CD4-positive, CD25-positive, alpha-beta regulatory T cell (primary cell): ENCODE data around the gene IL11. TPM values are rescaled to one million over a fixed set of nuclear protein-coding genes. Genes with fewer than 3 reads are reported as not detected.
"Not testable (repeated sequence)": the region's sequence is repeated elsewhere in the genome, so short reads cannot be mapped to it uniquely, and the experiment has no call there.

Source experiments
- ATAC-seq, 2 donors: fragments of 150-1000 bp; cut with Tn5 transposase; one replicate each; pipeline ENCODE4 v1.10.0; 2021; ENCODE audit warnings: low read depth in 2 of 2, moderate number of reproducible peaks in 2 of 2, moderate library complexity in 1 of 2
- DNase-seq, 3 donors: peaks; one replicate each; pipeline versions ENCODE4 v3.0.0 to v3.0.0-alpha.2; 2012 to 2022; ENCODE audit warnings: mixed read lengths in 1 of 3
- H3K27ac ChIP-seq: one replicate; pipeline ENCODE4 v1.7.0; 2013; ENCODE audit warnings: mild to moderate bottlenecking, low read length; ENCODE audit not compliant: insufficient read depth, poor library complexity, severe bottlenecking
- H3K27me3 ChIP-seq: one replicate; pipeline ENCODE4 v1.7.0; 2013; ENCODE audit warnings: low read length; ENCODE audit not compliant: control insufficient read depth, insufficient read depth
- H3K36me3 ChIP-seq: one replicate; pipeline ENCODE4 v1.7.0; 2013; ENCODE audit warnings: mild to moderate bottlenecking, low read length, moderate library complexity; ENCODE audit not compliant: control insufficient read depth, insufficient read depth
- H3K4me1 ChIP-seq: 2 replicates; pipeline ENCODE4 v1.7.0; 2013; ENCODE audit warnings: mild to moderate bottlenecking, low read length; ENCODE audit not compliant: insufficient read depth, control insufficient read depth, poor library complexity, severe bottlenecking
- H3K4me3 ChIP-seq: one replicate; pipeline ENCODE4 v1.7.0; 2013; ENCODE audit warnings: low read depth, mild to moderate bottlenecking, low read length, moderate library complexity
- H3K9me3 ChIP-seq, 2 experiments: 1 replicate in 1 of 2; 2 replicates in 1 of 2; pipeline ENCODE4 v1.7.0; 2013; ENCODE audit warnings: low read length in 2 of 2, mild to moderate bottlenecking in 1 of 2, moderate library complexity in 1 of 2; ENCODE audit not compliant: control insufficient read depth in 2 of 2
- H3K27ac Mint-ChIP-seq, 3 donors: one replicate each; pipeline ENCODE4 v1.8.0; 2020 to 2022; ENCODE audit warnings: mild to moderate bottlenecking in 3 of 3, mixed read lengths in 3 of 3, moderate library complexity in 2 of 3
- H3K27me3 Mint-ChIP-seq: one replicate; pipeline ENCODE4 v1.8.0; 2022; ENCODE audit warnings: mild to moderate bottlenecking, mixed read lengths
- H3K36me3 Mint-ChIP-seq: one replicate; pipeline ENCODE4 v1.8.0; 2020; ENCODE audit warnings: mixed read lengths
- H3K4me1 Mint-ChIP-seq, 4 donors: one replicate each; pipeline ENCODE4 v1.8.0; 2020 to 2022; ENCODE audit warnings: mixed read lengths in 4 of 4, mild to moderate bottlenecking in 1 of 4
- H3K4me3 Mint-ChIP-seq, 4 donors: one replicate each; pipeline ENCODE4 v1.8.0; 2020 to 2022; ENCODE audit warnings: mild to moderate bottlenecking in 4 of 4, mixed read lengths in 4 of 4, moderate library complexity in 3 of 4
- H3K9me3 Mint-ChIP-seq, 7 donors: one replicate each; pipeline ENCODE4 v1.8.0; 2020 to 2022; ENCODE audit warnings: mixed read lengths in 7 of 7, mild to moderate bottlenecking in 3 of 7, moderate library complexity in 2 of 7
- polyA plus RNA-seq, 4 donors: library from polyadenylated mRNA; unstranded; fragments of 300-500 nt; fragmentation: Illumina TruSeq; gene quantifications; one replicate each; pipeline ENCODE4 v1.2.3, GENCODE V29; 2021
- total RNA-seq: library from RNA; stranded (reverse); gene quantifications from one replicate; pipeline ENCODE4 v1.2.3, GENCODE V29; 2022

The IL11 gene
- total and polyA plus RNA-seq, 5 donors from 2014 or later, result not detected

DNA sequence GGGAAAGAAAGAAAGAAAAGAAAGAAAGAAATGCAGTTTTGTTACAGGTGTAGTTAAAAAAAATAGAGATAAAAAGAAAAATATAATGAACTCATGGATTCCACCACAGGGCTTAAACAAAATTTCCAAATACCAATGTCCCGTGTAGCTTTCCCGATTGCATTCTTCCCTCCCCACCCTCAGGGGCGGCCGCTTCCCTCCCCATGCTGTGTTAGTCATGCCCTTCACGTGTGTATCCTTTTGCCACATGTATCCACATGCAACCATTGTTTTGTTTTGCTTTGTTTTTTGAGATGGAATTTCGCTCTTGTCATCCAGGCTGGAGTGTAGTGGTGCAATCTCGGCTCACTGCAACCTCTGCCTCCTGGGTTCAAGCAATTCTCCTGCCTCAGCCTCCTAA, 34.2 kb downstream of the IL11 start:
- Mint-ChIP-seq H3K36me3 (no peaks in the 10 kb centered on the region), H3K27me3 (peaks cover 43% of the 10 kb centered on the region), H3K4me1 (peaks cover 3 to 22% (median 11%) of the 10 kb centered on the region in 4 donors), H3K9me3 (peaks cover 0 to 1% (median 0%) of the 10 kb centered on the region in 7 donors), H3K4me3 (no peak overlapping the region), H3K27ac (no peak overlapping the region)
- DNase-seq (no peak), ATAC-seq (no peak)
- Histone ChIP-seq H3K27me3 (no peaks in the 10 kb centered on the region), H3K4me3 (no peak overlapping the region), H3K27ac (no peak overlapping the region), H3K36me3 (no peaks in the 10 kb centered on the region), H3K9me3 (no peaks in the 10 kb centered on the region), H3K4me1 (peaks cover 23% of the 10 kb centered on the region)

DNA sequence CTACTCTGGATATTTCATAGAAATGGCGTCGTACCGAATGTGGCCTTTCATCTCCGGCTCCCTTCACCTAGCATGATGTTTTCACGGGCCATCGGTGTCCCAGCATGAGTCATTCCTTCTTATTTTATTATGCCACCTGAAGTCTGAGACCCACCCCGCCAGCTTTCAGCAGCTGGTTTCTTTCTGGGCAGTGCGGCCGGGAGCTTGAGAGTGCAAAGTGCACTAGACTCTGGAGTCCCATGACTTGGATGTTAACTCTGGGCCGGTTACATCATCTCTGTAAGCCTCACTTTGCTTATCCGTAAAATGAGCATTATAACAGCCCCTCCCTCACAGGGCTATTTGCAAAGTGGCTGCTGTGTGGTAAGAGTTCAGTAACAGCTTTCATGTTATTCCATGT, 36.4 kb downstream of the IL11 start:
- peaks cover 41% of the 10 kb centered on the region for H3K27me3 Mint-ChIP-seq
- Histone ChIP-seq H3K9me3 (no peaks in the 10 kb centered on the region), H3K36me3 (no peaks in the 10 kb centered on the region), H3K4me3 (no peak overlapping the region), H3K4me1 (peaks cover 9% of the 10 kb centered on the region), H3K27ac (no peak overlapping the region), H3K27me3 (no peaks in the 10 kb centered on the region)
- DNase-seq (no peak), ATAC-seq (no peak)
- H3K27ac Mint-ChIP-seq, result no peak overlapping the region
- H3K9me3 Mint-ChIP-seq, result peaks cover 0 to 1% (median 0%) of the 10 kb centered on the region in 7 donors
- peaks cover 3 to 6% (median 5%) of the 10 kb centered on the region in 4 donors for H3K4me1 Mint-ChIP-seq
- H3K4me3 Mint-ChIP-seq, result no peak overlapping the region
- H3K36me3 Mint-ChIP-seq, result no peaks in the 10 kb centered on the region

DNA sequence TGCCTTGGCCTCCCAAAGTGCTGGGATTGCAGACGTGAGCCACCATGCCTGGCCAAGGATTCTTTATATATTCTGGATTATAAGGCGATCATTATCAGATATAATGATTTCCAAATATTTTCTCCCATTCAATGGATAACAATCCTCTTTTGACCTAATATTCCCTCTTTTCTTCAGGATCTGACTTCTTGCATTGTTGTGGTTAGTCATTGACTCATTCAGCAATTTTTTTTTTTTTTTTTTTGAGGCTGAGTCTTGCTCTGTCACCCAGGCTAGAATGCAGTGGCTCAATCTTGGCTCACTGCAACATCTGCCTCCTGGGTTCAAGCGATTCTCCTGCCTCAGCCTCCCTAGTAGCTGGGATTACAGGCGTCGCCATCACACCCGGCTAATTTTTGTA, 40.5 kb downstream of the IL11 start:
- H3K27ac Mint-ChIP-seq, H3K36me3 Mint-ChIP-seq, ATAC-seq, H3K27ac ChIP-seq, H3K36me3 ChIP-seq, H3K4me1 Mint-ChIP-seq, H3K4me3 Mint-ChIP-seq, H3K4me1 ChIP-seq, H3K9me3 ChIP-seq, DNase-seq, H3K27me3 ChIP-seq, H3K4me3 ChIP-seq, H3K9me3 Mint-ChIP-seq: not testable (repeated sequence)
- peaks cover 26% of the 10 kb centered on the region for H3K27me3 Mint-ChIP-seq

DNA sequence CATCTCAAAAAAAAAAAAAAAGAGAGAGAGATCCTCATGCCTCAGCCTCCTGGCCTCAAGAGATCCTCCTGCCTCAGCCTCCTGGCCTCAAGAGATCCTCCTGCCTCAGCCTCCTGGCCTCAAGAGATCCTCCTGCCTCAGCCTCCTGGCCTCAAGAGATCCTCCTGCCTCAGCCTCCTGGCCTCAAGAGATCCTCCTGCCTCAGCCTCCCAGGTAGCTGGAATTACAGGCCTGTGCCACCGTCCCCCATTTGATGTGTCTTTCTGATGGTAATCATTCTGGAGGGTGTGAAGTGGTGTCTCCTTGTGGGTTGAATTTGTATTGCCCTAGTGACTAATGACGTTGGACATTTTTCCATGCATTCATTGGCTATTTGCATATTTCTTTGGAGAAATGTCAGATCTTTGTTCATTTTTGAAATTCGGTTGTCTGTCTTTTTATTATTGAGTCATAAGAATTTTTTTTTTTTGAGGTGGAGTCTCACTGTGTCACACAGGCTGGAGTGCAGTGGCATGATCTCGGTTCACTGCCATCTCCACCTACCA, 41.4 kb downstream of the IL11 start:
- not testable (repeated sequence) for H3K36me3 ChIP-seq, H3K4me1 ChIP-seq, H3K9me3 ChIP-seq, H3K4me1 Mint-ChIP-seq, ATAC-seq, H3K27ac Mint-ChIP-seq, H3K4me3 ChIP-seq, H3K27me3 ChIP-seq, H3K36me3 Mint-ChIP-seq, H3K9me3 Mint-ChIP-seq, DNase-seq, H3K27ac ChIP-seq, H3K4me3 Mint-ChIP-seq
- H3K27me3 Mint-ChIP-seq, result peaks cover 23% of the 10 kb centered on the region

DNA sequence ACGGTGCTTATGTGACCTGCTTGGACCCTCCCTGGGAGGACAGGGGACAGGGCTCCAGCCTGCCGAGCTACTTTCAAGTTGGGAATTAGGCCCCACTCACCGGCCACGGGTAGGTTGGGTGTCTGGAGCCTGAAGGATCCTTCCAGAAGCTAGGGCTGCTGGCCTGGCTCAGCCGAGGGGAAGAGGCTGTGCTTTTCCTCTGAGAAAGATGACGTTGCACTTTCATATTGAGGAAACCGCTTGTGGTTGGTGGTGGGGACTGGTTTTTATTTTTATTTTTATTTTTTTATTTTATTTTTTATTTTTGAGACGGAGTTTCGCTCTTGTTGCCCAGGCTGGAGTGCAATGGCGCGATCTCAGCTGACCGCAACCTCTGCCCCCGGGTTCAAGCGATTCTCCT, 45.1 kb downstream of the IL11 start, which contains the start of gene TMEM150B:
Gene TMEM150B, minus strand, starts transcription at position 170 of the 400 bp plus-strand sequence. CDS start 4,305 bp downstream, outside the sequence.
- Histone ChIP-seq H3K4me3 (no peak within 1 kb of the TSS), H3K36me3 (no peaks in the 10 kb centered on the region), H3K27ac (no peak within 1 kb of the TSS), H3K27me3 (no peaks in the 10 kb centered on the region), H3K4me1 (peaks cover 4% of the 10 kb centered on the region), H3K9me3 (no peaks in the 10 kb centered on the region)
- H3K27me3 Mint-ChIP-seq, result peaks cover 25% of the 10 kb centered on the region
- peaks cover 3% of the 10 kb centered on the region for H3K36me3 Mint-ChIP-seq
- H3K9me3 Mint-ChIP-seq, result no peaks in the 10 kb centered on the region
- H3K4me1 Mint-ChIP-seq, result no peaks in the 10 kb centered on the region
- H3K4me3 Mint-ChIP-seq, result no peak within 1 kb of the TSS
- DNase-seq (peak in 1 of 3 donors; percentile 24), ATAC-seq (no peak)
- no peak within 1 kb of the TSS for H3K27ac Mint-ChIP-seq

DNA sequence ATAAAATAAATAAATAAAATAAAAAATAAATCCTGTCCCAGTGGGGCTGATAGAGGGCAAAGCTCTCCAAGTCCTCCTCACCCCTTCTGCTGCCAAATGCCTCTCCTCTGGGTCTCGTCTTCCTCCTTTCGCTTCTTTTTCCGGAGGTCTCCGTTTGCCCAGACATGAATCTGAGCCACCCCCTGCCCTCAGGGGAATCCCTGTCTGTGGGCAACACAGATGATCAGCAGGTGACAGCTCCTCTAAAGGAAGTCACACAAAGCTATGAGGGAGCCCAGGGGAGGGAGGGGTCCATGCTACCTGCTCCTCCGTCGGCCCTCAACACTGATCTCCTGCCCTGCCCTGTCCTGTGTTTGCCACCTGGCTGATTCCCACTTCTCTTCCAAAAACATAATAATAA, 45.6 kb downstream of the IL11 start:
- Mint-ChIP-seq H3K36me3 (peaks cover 3% of the 10 kb centered on the region), H3K27me3 (peaks cover 25% of the 10 kb centered on the region), H3K27ac (no peak overlapping the region), H3K9me3 (no peaks in the 10 kb centered on the region), H3K4me3 (no peak overlapping the region), H3K4me1 (no peaks in the 10 kb centered on the region)
- H3K9me3 ChIP-seq, result no peaks in the 10 kb centered on the region
- DNase-seq (no peak), ATAC-seq (no peak)
- no peaks in the 10 kb centered on the region for H3K36me3 ChIP-seq
- no peak overlapping the region for H3K27ac ChIP-seq
- no peak overlapping the region for H3K4me3 ChIP-seq
- no peaks in the 10 kb centered on the region for H3K27me3 ChIP-seq
- H3K4me1 ChIP-seq, result peaks cover 4% of the 10 kb centered on the region

DNA sequence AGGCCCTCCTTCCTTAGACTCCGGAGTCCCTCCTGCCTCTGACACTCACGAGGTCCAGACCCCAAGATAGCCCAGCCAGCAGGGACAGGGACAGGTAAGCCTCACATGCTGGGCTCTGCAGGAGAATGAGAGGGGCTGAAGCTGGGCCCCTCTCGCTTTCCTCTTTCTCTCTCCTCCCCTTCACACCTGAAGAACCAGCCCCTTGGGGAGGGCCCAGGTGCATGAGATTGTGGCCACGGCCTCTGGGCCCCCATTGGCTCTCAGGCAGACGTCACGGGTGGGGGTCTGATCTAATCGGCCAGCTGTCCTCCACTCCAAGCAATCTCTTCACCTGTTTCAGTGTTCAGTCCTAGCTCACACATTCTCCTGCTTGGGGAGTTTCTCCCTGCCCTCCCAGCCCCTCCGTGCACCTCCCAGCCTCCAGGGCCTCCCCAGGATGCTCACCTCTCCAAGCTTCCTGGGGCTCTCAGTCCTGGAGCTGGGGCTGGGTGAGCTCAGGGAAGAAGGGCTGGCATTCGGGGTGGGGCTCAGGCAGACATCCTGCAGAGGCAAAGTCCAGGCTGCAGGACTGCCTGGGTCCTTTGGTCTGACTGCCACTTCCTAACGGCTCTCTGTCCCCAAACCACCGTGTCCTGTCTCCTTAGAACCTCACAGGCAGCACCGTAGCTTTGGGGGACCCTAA, 47.9 kb downstream of the IL11 start:
- Histone ChIP-seq H3K27ac (no peak overlapping the region), H3K27me3 (no peaks in the 10 kb centered on the region), H3K36me3 (no peaks in the 10 kb centered on the region), H3K4me3 (no peak overlapping the region), H3K9me3 (no peaks in the 10 kb centered on the region), H3K4me1 (peaks cover 4% of the 10 kb centered on the region)
- Mint-ChIP-seq H3K4me3 (no peak overlapping the region), H3K27me3 (peaks cover 18% of the 10 kb centered on the region), H3K36me3 (no peaks in the 10 kb centered on the region), H3K9me3 (no peaks in the 10 kb centered on the region), H3K4me1 (no peaks in the 10 kb centered on the region), H3K27ac (no peak overlapping the region)
- no peak for DNase-seq
- no peak for ATAC-seq
